HepG2 (cell line): ENCODE results near the gene ZNF652. TPM values are rescaled to one million over a fixed set of nuclear protein-coding genes. Genes with fewer than 3 reads are reported as not detected.

Experiments
- ATAC-seq: fragments of 200-7000 bp; cut with Tn5 transposase; 3 replicates; pipeline ENCODE4 v1.9.1; 2020; ENCODE audit warnings: mild to moderate bottlenecking, moderate library complexity
- BruUV-seq: library from RNA; stranded (reverse); fragments of 400-500 nt; replicated peaks from 2 replicates; lab custom pipeline; 2021; lab: Mats Ljungman, UMichigan
- CTCF ChIA-PET: fragments of 300-600 bp; formaldehyde crosslinking; extraction: SDS; loops from one replicate; lab custom pipeline; 2021; ENCODE audit warnings: low total read pairs, inconsistent platforms, low intra/inter-chr PET ratio; lab: Yijun Ruan, JAX
- POLR2A ChIA-PET: fragments of 350-600 bp; sonication (Branson Sonifier 250); formaldehyde crosslinking; loops from one replicate; lab custom pipeline; 2020; ENCODE audit warnings: antibody characterized with exemption, inconsistent platforms; lab: Yijun Ruan, JAX
- DNase-seq: peaks from one replicate; pipeline ENCODE4 v3.0.0-alpha.2; 2015; ENCODE audit warnings: low spot score
- FAIRE-seq: peaks from 3 replicates; lab custom pipeline; 2011; peaks lifted over from hg19 to GRCh38; lab: Jason Lieb, UNC
- H2AFZ ChIP-seq: one replicate; pipeline ENCODE4 v1.6.1; 2011; ENCODE audit warnings: low read length, inconsistent platforms
- H3K27ac ChIP-seq: fragments of 300-600 bp; 3 replicates; pipeline ENCODE4 v1.8.0; 2011; ENCODE audit warnings: mixed run types, mild to moderate bottlenecking, mixed read lengths, low read length, inconsistent platforms; ENCODE audit not compliant: insufficient read depth; ENCODE audit errors: extremely low read length
- H3K27me3 ChIP-seq, 2 experiments: fragments of 200-600 bp in 1 of 2; 2 replicates in 1 of 2; 3 replicates in 1 of 2; pipeline versions ENCODE4 v1.6.0 to v1.8.0; 2011; ENCODE audit warnings: low read length in 2 of 2, mild to moderate bottlenecking in 2 of 2, moderate library complexity in 2 of 2, inconsistent platforms in 1 of 2; ENCODE audit not compliant: insufficient read depth in 2 of 2, control insufficient read depth in 1 of 2
- H3K36me3 ChIP-seq, 2 experiments: fragments of 200-600 bp in 1 of 2; replicated peaks in 1 of 2; 2 replicates in 1 of 2; 3 replicates in 1 of 2; pipeline versions ENCODE4 v1.5.1 to v1.8.0; 2011; ENCODE audit warnings: low read length in 2 of 2, inconsistent platforms in 1 of 2; ENCODE audit not compliant: insufficient read depth in 2 of 2, control insufficient read depth in 1 of 2
- H3K4me1 ChIP-seq: 2 replicates; pipeline ENCODE4 v1.5.1; 2012; ENCODE audit warnings: low read length, inconsistent platforms; ENCODE audit not compliant: insufficient read depth
- H3K4me2 ChIP-seq: 2 replicates; pipeline ENCODE4 v1.6.0; 2011; ENCODE audit warnings: low read depth, low read length, inconsistent platforms
- H3K4me3 ChIP-seq, 3 experiments: fragments of 200-600 bp in 1 of 3; sonication (generic), shearing (Covaris generic) in 1 of 3; replicated peaks in 1 of 3; 2 replicates each; pipeline ENCODE4 v1.5.1; 2011 to 2016; ENCODE audit warnings: low read length in 3 of 3, inconsistent platforms in 2 of 3, low read depth in 2 of 3, mild to moderate bottlenecking in 2 of 3, control low read depth in 1 of 3, mixed read lengths in 1 of 3; ENCODE audit not compliant: insufficient read depth in 1 of 3
- H3K79me2 ChIP-seq: one replicate; pipeline ENCODE4 v1.6.1; 2011; ENCODE audit warnings: low read length, inconsistent platforms; ENCODE audit not compliant: insufficient read depth
- H3K9ac ChIP-seq: 2 replicates; pipeline ENCODE4 v1.6.0; 2011; ENCODE audit warnings: mild to moderate bottlenecking, low read depth, low read length, inconsistent platforms; ENCODE audit not compliant: insufficient read depth
- H3K9me3 ChIP-seq: 2 replicates; pipeline ENCODE4 v1.5.1; 2012; ENCODE audit warnings: mild to moderate bottlenecking, low read length
- H4K20me1 ChIP-seq: 2 replicates; pipeline ENCODE4 v1.6.0; 2011; ENCODE audit warnings: inconsistent platforms, mild to moderate bottlenecking, low read length, moderate library complexity; ENCODE audit not compliant: insufficient read depth
- AHR ChIP-seq: IDR thresholded peaks from 2 replicates; pipeline ENCODE4 v1.6.1; 2018; ENCODE audit warnings: missing genetic modification reagents, missing compliant biosample characterization
- DDIT3 ChIP-seq: sonication (generic); formaldehyde crosslinking; IDR thresholded peaks from 2 replicates; pipeline ENCODE4 v1.4.0; 2020; ENCODE audit warnings: mild to moderate bottlenecking, missing genetic modification reagents
- NFE2L1 ChIP-seq: sonication (generic); formaldehyde crosslinking; IDR thresholded peaks from 2 replicates; pipeline ENCODE4 v1.4.0; 2020; ENCODE audit warnings: missing genetic modification reagents, mild to moderate bottlenecking, borderline replicate concordance
- NR2F6 ChIP-seq, 2 experiments: IDR thresholded peaks; 2 replicates each; pipeline ENCODE4 v1.6.1; 2016; ENCODE audit warnings: antibody characterized with exemption in 1 of 2, mild to moderate bottlenecking in 1 of 2
- PRMT3 ChIP-seq: sonication (generic); formaldehyde crosslinking; IDR thresholded peaks from 2 replicates; pipeline ENCODE4 v1.8.1; 2022; ENCODE audit warnings: low read depth, mild to moderate bottlenecking, moderate library complexity, missing genetic modification reagents, borderline replicate concordance
- PRPF4 ChIP-seq: fragments of 200-400 bp; formaldehyde crosslinking; IDR thresholded peaks from 2 replicates; pipeline ENCODE4 v1.6.1; 2016; ENCODE audit warnings: low read length, low read depth; ENCODE audit not compliant: poor library complexity, severe bottlenecking
- SIX1 ChIP-seq: sonication (generic); formaldehyde crosslinking; IDR thresholded peaks from 2 replicates; pipeline ENCODE4 v1.4.0; 2020; ENCODE audit warnings: missing genetic modification reagents, borderline replicate concordance
- SMAD9 ChIP-seq: sonication (generic); formaldehyde crosslinking; IDR thresholded peaks from 2 replicates; pipeline ENCODE4 v1.5.1; 2020; ENCODE audit warnings: mild to moderate bottlenecking, missing genetic modification reagents
- TRIM24 ChIP-seq: sonication (generic); formaldehyde crosslinking; IDR thresholded peaks from 2 replicates; pipeline ENCODE4 v1.8.0; 2022; ENCODE audit warnings: mild to moderate bottlenecking, missing genetic modification reagents
- ZBTB37 ChIP-seq: sonication (generic); formaldehyde crosslinking; IDR thresholded peaks from 2 replicates; pipeline ENCODE4 v1.4.0; 2020; ENCODE audit warnings: mild to moderate bottlenecking, missing genetic modification reagents
- ZNF225 ChIP-seq: sonication (generic); formaldehyde crosslinking; IDR thresholded peaks from 2 replicates; pipeline ENCODE4 v1.4.0; 2020; ENCODE audit warnings: mild to moderate bottlenecking, missing genetic modification reagents
- ZNF557 ChIP-seq: sonication (generic); formaldehyde crosslinking; IDR thresholded peaks from 2 replicates; pipeline ENCODE4 v1.4.0; 2020; ENCODE audit warnings: missing genetic modification reagents
- ZNF747 ChIP-seq: sonication (generic); formaldehyde crosslinking; IDR thresholded peaks from 2 replicates; pipeline ENCODE4 v1.8.1; 2023; ENCODE audit warnings: missing genetic modification reagents, mild to moderate bottlenecking, borderline replicate concordance
- WGBS: methylation state at CpG from one replicate; pipeline ENCODE4 v1.1.6; 2017; ENCODE audit warnings: low lambda C conversion rate; 5-methylcytosine and 5-hydroxymethylcytosine counted together
- in situ Hi-C: cut with HindIII; loops from 2 replicates; pipeline ENCODE4 v1.10.0; 2017; ENCODE audit warnings: low pct_unique_long_range_greater_than_20kb; ENCODE audit not compliant: extremely low pct_ligation_motif_present
- intact Hi-C: fragments of 100-400 bp; cut with micrococcal nuclease; formaldehyde crosslinking; loops from one replicate; pipeline ENCODE4 v1.10.0; 2022; ENCODE audit not compliant: unreplicated experiment
- polyA plus RNA-seq, 8 experiments: library from polyadenylated mRNA; depleted of rRNA in 3 of 8; stranded (reverse) in 7 of 8; unstranded in 1 of 8; fragments of >200 nt; fragmentation: Illumina TruSeq in 4 of 8; extraction: Trizol in 4 of 8; gene quantifications; 2 replicates each; pipeline versions ENCODE4 v1.2.1 to v1.2.3, GENCODE V29; 2011 to 2016; ENCODE audit warnings: low read depth in 4 of 8, missing spikeins in 1 of 8, mixed read lengths in 1 of 8; ENCODE audit not compliant: insufficient read depth in 1 of 8
- total RNA-seq, 5 experiments: library from RNA; depleted of rRNA; stranded (reverse); fragments of >200 nt; fragmentation: Illumina TruSeq; extraction: Trizol; gene quantifications; 2 replicates each; pipeline ENCODE4 v1.2.3, GENCODE V29; 2016; ENCODE audit warnings: low read depth in 1 of 5
- TF ChIP-seq, protein P1 (sequence below): sonication (generic); formaldehyde crosslinking; IDR thresholded peaks from 2 replicates; pipeline ENCODE4 v1.5.0; 2020; ENCODE audit warnings: missing genetic modification reagents, mild to moderate bottlenecking, borderline replicate concordance
- TF ChIP-seq, protein P2 (sequence below): sonication (generic); formaldehyde crosslinking; IDR thresholded peaks from 2 replicates; pipeline ENCODE4 v1.4.0; 2020; ENCODE audit warnings: missing genetic modification reagents

Gene ZNF652
- total and polyA plus RNA-seq, 2 of the 13 experiments (the other 11 are each of a cell fraction or from before 2014, with no cell fraction given), result 16.2 to 30.2 TPM

DNA sequence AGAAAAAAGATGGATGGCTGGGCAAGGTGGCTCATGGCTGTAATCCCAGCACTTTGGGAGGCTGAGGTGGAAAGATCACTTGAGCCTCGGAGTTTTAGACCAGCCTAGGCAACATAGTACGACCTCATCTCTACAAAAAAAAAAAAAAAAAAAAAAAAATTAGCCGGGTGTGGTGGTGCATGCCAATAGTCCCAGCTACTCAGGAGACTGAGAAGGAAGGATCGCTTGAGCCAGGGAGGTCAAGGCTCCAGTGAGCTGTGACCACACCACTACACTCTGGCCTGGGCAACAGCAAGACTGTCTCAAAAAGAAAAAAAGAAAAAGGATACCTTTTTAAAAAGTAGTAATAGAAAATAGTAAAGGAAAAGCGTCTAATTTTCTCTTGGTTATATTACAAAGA, 20.7 kb downstream of the ZNF652 start:
- Histone ChIP-seq H3K27me3 (no peaks in the 10 kb centered on the region), H3K4me1 (no peaks in the 10 kb centered on the region), H3K4me2 (no peak overlapping the region), H4K20me1 (no peaks in the 10 kb centered on the region), H3K4me3 (no peak overlapping the region), H2AFZ (no peak overlapping the region), H3K9me3 (no peaks in the 10 kb centered on the region), H3K36me3 (no peaks in the 10 kb centered on the region; a peak in 1 of 5 replicates), H3K9ac (no peak overlapping the region), H3K79me2 (peaks cover 57% of the 10 kb centered on the region), H3K27ac (no peak overlapping the region)
- 89% methylated on average over 5 of the region's 5 CpGs for WGBS
- in situ Hi-C loops (no loop called here), intact Hi-C loops (no loop called here)
- TF ChIP-seq AHR (no peak), ZNF747 (CRISPR knock-in tag) (no peak), SMAD9 (CRISPR knock-in tag) (no peak), PRPF4 (no peak), NR2F6 (IDR thresholded peaks at IDR 0.05) (no peak), NR2F6 (CRISPR knock-in tag; IDR thresholded peaks at IDR 0.05) (no peak), ZNF225 (CRISPR knock-in tag) (no peak), SIX1 (no peak), NFE2L1 (CRISPR knock-in tag) (no peak), ZBTB37 (CRISPR knock-in tag) (no peak), ZNF557 (CRISPR knock-in tag) (no peak), TRIM24 (CRISPR knock-in tag) (no peak), DDIT3 (CRISPR knock-in tag) (no peak), PRMT3 (CRISPR knock-in tag) (no peak)
- TF ChIP-seq, protein P1, sequence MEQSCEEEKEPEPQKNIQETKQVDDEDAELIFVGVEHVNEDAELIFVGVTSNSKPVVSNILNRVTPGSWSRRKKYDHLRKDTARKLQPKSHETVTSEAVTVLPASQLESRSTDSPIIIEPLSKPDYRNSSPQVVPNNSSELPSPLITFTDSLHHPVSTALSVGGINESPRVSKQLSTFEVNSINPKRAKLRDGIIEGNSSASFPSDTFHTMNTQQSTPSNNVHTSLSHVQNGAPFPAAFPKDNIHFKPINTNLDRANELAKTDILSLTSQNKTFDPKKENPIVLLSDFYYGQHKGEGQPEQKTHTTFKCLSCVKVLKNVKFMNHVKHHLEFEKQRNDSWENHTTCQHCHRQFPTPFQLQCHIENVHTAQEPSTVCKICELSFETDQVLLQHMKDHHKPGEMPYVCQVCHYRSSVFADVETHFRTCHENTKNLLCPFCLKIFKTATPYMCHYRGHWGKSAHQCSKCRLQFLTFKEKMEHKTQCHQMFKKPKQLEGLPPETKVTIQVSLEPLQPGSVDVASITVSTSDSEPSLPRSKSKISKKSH, result no peak
- TF ChIP-seq, protein P2, sequence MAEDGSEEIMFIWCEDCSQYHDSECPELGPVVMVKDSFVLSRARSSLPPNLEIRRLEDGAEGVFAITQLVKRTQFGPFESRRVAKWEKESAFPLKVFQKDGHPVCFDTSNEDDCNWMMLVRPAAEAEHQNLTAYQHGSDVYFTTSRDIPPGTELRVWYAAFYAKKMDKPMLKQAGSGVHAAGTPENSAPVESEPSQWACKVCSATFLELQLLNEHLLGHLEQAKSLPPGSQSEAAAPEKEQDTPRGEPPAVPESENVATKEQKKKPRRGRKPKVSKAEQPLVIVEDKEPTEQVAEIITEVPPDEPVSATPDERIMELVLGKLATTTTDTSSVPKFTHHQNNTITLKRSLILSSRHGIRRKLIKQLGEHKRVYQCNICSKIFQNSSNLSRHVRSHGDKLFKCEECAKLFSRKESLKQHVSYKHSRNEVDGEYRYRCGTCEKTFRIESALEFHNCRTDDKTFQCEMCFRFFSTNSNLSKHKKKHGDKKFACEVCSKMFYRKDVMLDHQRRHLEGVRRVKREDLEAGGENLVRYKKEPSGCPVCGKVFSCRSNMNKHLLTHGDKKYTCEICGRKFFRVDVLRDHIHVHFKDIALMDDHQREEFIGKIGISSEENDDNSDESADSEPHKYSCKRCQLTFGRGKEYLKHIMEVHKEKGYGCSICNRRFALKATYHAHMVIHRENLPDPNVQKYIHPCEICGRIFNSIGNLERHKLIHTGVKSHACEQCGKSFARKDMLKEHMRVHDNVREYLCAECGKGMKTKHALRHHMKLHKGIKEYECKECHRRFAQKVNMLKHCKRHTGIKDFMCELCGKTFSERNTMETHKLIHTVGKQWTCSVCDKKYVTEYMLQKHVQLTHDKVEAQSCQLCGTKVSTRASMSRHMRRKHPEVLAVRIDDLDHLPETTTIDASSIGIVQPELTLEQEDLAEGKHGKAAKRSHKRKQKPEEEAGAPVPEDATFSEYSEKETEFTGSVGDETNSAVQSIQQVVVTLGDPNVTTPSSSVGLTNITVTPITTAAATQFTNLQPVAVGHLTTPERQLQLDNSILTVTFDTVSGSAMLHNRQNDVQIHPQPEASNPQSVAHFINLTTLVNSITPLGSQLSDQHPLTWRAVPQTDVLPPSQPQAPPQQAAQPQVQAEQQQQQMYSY (CRISPR knock-in tag), result no peak
- CTCF ChIA-PET, result no interaction called here
- DNase-seq (no peak), FAIRE-seq (no peak), ATAC-seq (no peak)
- POLR2A ChIA-PET, result no interaction called here
- BruUV-seq, result no TSS peak
